Measurements from ENCODE around the gene DCLRE1A. TPM values are rescaled to one million over a fixed set of nuclear protein-coding genes. Genes with fewer than 3 reads are reported as not detected.
A peak's percentile ranks its signal among the peaks of the same experiment; 100 is the strongest.

Gene DCLRE1A
- total and polyA plus RNA-seq, 10 of the 15 experiments (the other 5 are each of a cell fraction or from before 2014, with no cell fraction given): 4.8 to 29.8 (median 14.0) TPM

GRCh38 chr10:113897693-113898618 is 44.1 kb upstream of the DCLRE1A start (continued):
- TF ChIP-seq BCL3 (IDR thresholded peaks at IDR 0.05; ENCODE audit: borderline replicate concordance, insufficient read depth, low read depth, low read length, poor library complexity, severe bottlenecking) (no peak), KLF5 (IDR thresholded peaks at IDR 0.05; ENCODE audit: partially characterized antibody) (no peak), POLR2A (IDR thresholded peaks at IDR 0.05; ENCODE audit: low read depth, low read length) (no peak), SIX5 (IDR thresholded peaks at IDR 0.05; ENCODE audit: low read depth, low read length, severe bottlenecking) (no peak), PRDM15 (CRISPR knock-in tag; IDR thresholded peaks at IDR 0.05) (no peak)

GRCh38 chr10:113895018-113895417 is 41.1 kb upstream of the DCLRE1A start:
- no peaks in the 10 kb centered on the region for H3K79me2 ChIP-seq (ENCODE audit: control insufficient read depth, insufficient read depth, low read length)
- no peak overlapping the region for H2AFZ ChIP-seq (ENCODE audit: control insufficient read depth, low read depth, low read length)
- no TSS peak for BruUV-seq (replicated peaks)
- intact Hi-C loops (cut with micrococcal nuclease; ENCODE audit: unreplicated experiment): no loop called here
- H3K36me3 ChIP-seq (ENCODE audit: control insufficient read depth in 2 of 2, insufficient read depth in 2 of 2, low read length in 1 of 2): peaks cover 2 to 13% of the 10 kb centered on the region in 2 experiments; a peak in 3 of 4 replicates
- no peak overlapping the region for H3K9ac ChIP-seq (ENCODE audit: control insufficient read depth, insufficient read depth, low read length)
- H3K27ac ChIP-seq (ENCODE audit: control insufficient read depth, insufficient read depth): no peak overlapping the region
- RAD21 ChIA-PET (ENCODE audit: unreplicated experiment): interaction anchor here (0.8 to 1.0 kb wide), 2 partner anchors 23 to 194 kb away, joined by 3 read pairs; no protein-coding TSS in a partner anchor
- DNase-seq (ENCODE audit: low read depth, low spot score) (no peak), FAIRE-seq (no peak), ATAC-seq (peak; percentile 21; the same call in 2 of the 3 replicates)
- no peaks in the 10 kb centered on the region for H3K9me3 ChIP-seq (replicated peaks; ENCODE audit: control insufficient read depth, insufficient read depth, low read length)
- no peaks in the 10 kb centered on the region for H4K20me1 ChIP-seq (ENCODE audit: control insufficient read depth, insufficient read depth)
- in situ Hi-C loops (cut with MboI): no loop called here
- SMC1A ChIA-PET (ENCODE audit: uncharacterized antibody, unreplicated experiment): interaction anchor here (0.9 to 1.3 kb wide), 8 partner anchors 9 to 206 kb away, joined by 3 to 6 read pairs (median 4); no protein-coding TSS in a partner anchor
- H3K27me3 ChIP-seq (replicated peaks in 1 of 2; ENCODE audit: control insufficient read depth in 2 of 2, insufficient read depth in 2 of 2, low read length in 1 of 2): no peaks in the 10 kb centered on the region
- CTCF ChIA-PET: interaction anchor here (1.2 kb wide), 1 partner anchor 66 kb away, joined by 3 read pairs; no protein-coding TSS in a partner anchor
- POLR2A ChIA-PET: no interaction called here
- H3K4me2 ChIP-seq (ENCODE audit: control insufficient read depth, insufficient read depth): no peak overlapping the region
- no peak overlapping the region for H3K4me3 ChIP-seq
- no peaks in the 10 kb centered on the region for H3K4me1 ChIP-seq (ENCODE audit: control insufficient read depth, insufficient read depth, low read length)
- no peak for TF ChIP-seq BMI1 (IDR thresholded peaks at IDR 0.05; ENCODE audit: borderline replicate concordance)
- no peak for TF ChIP-seq ATF3 (IDR thresholded peaks at IDR 0.05; ENCODE audit: borderline replicate concordance, extremely low read depth, low read depth, low read length)
- no peak for TF ChIP-seq E2F8 (IDR thresholded peaks at IDR 0.05; ENCODE audit: low read depth, partially characterized antibody)
- TF ChIP-seq CTCF (IDR thresholded peaks at IDR 0.05 in 2 of 3, conservative IDR thresholded peaks at IDR 0.05 in 1 of 3; ENCODE audit: control insufficient read depth in 2 of 3, extremely low read depth in 1 of 3, insufficient read depth in 1 of 3, low read depth in 3 of 3, low read length in 3 of 3): no peak

Measured in GM12878 (cell line).